HG02943 (cell line): Measurements from ENCODE around the gene DPYD.

Experiments used
- ATAC-seq: cut with Tn5 transposase; IDR thresholded peaks from one replicate; pipeline ENCODE4 v1.9.1; 2021; ENCODE audit warnings: mild to moderate bottlenecking, low read depth, moderate library complexity; ENCODE audit not compliant: unreplicated experiment

The DPYD gene

GRCh38 chr1:97563926-97564325, 356.9 kb downstream of the DPYD start:
- no peak for ATAC-seq

GRCh38 chr1:97562081-97562480, 358.8 kb downstream of the DPYD start:
- no peak for ATAC-seq

DNA sequence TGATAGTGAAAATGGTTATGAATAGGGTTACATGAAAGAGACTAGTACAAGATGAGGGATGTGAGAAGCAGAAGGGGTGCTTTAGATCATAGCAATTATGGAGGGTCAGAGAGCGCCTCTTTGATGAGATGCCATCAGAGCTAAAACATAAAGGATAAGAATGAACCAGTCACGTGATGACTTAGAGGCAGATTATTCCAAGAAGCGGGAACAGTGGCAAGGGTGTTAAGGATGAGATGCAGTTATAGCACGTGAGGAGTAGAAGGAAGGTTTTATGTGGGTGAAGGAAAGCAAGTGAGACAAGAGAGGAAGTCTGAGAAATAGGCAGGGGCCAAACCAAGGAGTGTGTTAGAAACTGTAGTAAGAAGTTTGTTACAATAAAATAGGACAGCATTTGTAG, 360.1 kb downstream of the DPYD start:
- no peak for ATAC-seq

DNA sequence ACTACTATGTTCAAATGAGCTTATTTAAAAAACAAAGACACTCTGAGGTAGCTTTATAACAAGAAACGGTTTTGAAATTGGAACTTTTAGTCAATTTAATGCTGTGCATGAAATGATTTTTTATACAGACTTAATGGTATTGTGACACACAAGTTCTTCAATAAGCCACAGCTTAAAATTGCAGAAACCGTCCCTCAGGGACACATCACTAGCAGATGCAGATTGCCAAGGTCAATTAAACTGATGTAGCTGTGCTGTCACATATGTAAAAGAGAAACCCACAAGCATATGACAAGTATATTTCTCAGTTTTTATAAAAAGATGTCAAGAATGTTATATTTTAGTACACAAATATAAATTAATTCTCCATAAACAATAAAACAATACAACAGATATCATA, 366.9 kb downstream of the DPYD start:
- no peak for ATAC-seq

DNA sequence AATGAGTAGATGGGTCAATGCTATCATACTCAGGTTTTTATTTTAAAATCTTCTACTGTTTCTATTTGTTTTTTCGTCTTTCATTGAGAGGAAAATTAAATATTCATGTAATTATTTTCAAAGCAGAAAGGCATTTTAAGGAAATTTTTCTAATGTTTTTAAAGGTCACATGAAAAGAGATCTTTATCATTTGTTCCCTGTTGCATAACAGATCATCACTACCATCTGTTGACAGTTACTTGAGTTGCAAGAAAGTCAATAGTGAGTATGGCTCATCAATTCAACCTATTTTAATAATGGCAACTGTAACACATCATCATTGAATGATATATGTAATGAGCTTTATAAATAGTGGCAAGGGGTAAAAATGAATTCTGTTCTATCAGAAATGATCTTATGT, 369.7 kb downstream of the DPYD start:
- no peak for ATAC-seq

DNA sequence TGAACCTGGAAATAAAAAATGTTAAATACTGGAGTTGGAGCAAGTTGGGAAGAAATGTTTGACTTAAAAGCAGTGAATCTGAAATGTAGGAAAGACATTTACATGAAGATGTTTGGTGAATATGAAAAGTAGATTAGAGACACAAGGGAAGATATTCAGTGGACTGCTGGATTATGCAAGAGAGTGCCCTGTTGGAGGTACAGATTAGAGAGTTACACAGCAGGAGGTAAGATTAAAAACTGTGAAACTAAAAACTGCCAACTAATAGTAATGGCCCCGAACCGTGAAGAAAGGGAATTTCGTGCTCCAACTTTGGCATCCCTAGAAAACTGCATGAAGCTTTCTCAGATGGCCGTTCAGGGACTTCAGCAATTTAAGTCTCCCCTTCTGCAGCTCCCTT, 375.4 kb downstream of the DPYD start:
- no peak for ATAC-seq

- ATAC-seq = no peak
Measured at GRCh38 chr1:97540346-97540888, 380.4 kb downstream of the DPYD start.

GRCh38 chr1:97538113-97538512, 382.7 kb downstream of the DPYD start:
- no peak for ATAC-seq

DNA sequence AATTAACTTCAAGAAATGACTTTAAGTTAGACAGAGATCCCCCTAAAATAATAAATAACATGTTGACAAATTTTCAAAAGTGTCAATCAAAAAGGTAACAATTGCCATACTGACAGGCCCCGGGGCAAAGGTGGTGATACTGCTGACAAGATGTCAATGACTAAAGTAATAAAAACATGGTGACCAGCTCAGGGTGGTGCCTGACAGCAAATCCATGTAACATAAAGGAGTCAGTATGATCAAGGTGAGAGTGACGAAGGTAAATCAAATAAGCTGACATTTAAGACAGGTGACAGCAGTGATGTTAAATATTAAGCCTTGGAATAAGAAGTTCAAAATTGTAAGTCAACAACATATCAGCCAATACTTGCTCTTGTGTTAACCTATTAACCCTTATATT, 387.5 kb downstream of the DPYD start:
- no peak for ATAC-seq

- ATAC-seq = no peak
Measured at GRCh38 chr1:97529600-97529999, 391.2 kb downstream of the DPYD start.

DNA sequence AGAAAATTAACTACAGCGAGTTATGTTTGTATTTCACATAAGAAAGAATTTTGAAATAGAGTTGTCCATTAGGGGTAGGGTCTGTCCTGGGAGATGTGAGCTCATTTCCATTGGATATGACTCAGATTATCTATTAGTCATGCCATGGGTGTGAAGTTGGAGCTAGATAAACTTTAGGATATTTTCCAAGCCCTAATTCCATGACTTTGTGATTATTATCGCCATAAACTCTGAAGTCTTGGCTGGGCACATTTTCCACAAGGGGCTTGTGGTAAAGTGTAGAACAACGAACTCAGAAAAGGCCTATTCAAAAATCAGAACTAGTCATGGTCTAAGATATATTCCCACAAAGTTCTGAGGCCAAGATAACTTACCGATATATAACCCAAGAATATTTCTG, 396.6 kb downstream of the DPYD start:
- no peak for ATAC-seq

DNA sequence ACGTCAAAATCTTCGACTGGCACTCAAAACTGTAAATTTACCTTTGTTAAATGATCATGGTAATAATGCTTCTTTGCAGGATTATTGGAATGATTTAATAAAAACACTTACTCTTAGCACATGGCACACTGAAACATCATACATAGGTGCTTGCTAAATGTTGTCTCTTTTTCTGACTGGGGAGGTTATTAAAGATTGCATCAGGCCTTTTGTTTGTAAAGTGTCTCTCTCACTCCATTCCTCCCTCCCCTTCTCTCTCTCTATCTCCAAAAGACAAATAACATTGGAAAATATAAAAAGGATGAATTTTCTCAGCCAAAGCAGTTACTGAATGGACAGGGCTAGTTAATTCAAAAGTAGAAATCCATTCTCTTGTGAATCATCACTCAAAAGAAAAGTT, 404.2 kb downstream of the DPYD start:
- ATAC-seq = no peak

DNA sequence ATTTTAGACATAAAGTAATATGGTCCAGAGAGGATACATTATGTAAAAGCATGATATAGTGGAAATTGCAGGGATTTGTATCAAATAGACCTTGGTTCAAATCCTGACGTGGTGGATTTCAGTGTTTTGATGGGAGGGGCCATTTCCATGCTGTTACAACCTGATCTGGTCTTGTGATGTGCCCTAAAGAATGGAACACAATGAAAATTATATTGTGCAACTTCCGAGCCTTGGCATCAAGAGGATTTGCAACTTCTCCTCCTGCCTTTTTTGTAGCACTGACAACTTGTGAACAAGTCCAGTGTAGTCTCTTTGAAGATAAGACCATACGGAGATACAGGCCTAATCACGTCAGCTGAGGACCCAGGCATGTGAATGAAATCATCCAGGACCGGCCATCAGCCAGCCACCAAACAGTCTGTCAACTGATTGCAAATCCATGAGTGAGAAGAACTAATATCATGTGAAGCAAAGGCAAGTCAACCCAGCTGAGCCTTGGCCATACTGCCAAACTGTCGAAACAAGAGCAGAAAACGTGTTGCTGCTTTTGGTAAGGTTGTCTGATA, 412.1 kb downstream of the DPYD start:
- no peak for ATAC-seq

DNA sequence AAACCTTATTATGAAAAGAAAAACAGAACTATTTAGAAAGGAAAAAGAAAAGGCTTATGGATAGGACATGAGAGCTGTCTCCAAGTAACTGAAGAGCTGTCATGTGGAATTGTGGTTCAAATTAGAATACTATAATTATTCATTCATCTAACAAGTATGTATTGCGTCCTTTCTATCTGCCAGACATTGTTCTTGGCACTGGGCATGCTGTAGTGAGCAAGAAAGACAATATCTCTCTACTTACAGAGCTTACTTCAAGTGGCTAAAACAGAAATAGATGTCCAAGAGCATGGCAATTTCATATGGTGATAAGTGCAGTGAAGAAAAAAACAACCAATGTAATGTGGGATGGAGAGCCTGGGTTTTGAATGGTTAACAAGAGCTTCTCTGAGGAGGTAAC, 413.0 kb downstream of the DPYD start:
- no peak for ATAC-seq

- no peak for ATAC-seq
Measured at GRCh38 chr1:97506368-97506767, 414.5 kb downstream of the DPYD start.

DNA sequence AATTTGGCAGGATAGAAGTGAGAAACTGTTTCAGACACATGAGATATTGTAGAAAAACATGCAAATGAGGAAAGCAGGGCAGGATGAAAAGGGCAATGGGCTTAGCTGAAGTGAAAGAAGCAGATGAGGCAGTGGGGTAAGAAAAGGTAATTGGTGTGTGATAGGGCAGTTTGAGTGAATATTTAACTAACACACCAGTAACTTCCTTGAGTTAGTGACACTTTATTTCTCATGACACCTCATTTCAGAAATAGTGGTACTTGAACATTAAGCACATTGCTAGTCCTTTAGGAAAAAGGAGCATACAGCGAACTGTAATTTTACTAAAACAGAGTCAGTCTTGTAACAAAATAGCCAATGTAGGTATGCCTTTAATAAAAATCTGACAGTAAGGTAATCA, 415.0 kb downstream of the DPYD start:
- ATAC-seq = peak; percentile 97

DNA sequence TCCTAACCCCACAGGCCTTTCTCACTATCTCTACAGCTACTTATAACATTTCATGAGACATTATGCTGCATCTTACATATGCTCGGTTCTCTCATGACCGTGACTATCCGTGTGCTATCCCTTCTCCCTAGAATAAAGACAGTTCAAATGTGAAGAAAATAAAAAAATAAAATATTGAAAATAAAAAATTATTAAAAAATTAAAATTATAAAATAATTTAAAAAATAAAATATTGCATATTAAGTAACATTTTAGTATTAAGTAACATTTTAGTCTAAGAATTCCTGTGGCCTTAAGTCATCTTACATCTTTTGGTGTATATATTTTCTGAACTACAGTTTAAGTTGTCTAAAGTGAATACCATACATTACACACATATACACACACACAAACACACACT, 415.5 kb downstream of the DPYD start:
- ATAC-seq = peak; percentile 32

DNA sequence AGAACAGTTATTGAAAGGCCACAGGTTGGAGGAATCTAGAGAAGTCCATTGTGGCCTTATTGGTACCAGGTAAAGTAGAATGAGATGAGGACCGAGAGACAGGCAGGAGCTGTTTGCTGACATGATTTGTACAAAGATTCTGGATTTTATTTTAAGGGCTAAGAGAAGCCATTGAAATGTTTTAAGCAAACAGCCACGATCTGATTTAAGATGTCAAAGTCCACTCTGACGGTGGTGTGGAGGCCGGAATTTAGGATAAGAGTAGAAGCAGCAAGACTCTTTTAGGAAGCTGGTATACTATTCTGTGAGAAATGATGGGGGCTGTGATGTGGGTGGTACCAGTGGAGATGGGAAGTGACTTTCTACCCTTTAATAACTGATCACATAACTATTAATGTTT, 418.5 kb downstream of the DPYD start:
- no peak for ATAC-seq

DNA sequence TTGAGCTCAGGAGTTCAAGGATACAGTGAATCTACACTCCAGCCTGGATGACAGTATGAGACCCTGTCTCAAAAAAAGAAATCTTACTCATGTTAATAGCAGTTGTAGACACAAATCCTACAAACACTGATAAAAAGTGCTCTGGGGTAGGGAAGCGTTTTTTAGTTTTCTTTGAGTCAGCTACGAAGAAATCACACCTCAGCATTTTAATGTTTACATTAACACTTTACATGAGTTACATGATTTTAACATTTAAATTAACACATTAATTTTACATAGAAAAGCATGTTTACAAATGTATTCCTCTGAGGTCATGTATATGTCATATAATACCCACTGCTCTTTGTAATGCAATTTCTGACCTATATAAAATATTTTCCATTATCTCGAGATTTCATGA, 419.2 kb downstream of the DPYD start:
- ATAC-seq = no peak

DNA sequence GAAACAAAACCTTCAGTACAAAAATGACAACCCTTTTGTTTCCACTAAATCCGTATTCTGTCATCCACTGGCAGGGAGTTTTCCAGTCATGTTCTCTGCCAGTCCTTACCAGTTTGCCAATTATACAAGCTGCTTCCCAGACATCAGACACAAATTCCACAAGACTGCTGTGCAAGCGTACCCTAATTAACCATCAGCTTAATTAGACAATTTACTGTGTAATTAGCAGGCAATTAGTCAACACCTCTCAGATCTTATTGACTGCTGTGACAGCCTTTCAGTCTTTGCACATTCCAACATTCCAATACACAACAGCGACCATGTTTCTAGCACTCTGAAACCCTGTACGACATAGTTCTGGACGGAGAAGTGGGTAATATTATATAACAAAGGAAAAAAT, 420.1 kb downstream of the DPYD start:
- ATAC-seq = no peak

- no peak for ATAC-seq
Measured at GRCh38 chr1:97499667-97500066, 421.2 kb downstream of the DPYD start.

- no peak for ATAC-seq
Measured at GRCh38 chr1:97489834-97490233, 431.0 kb downstream of the DPYD start.

- ATAC-seq = no peak
Measured at GRCh38 chr1:97488530-97488929, 432.3 kb downstream of the DPYD start.
